Heart left ventricle (tissue), 16 donors: ENCODE results near the gene MED15. TPM values are rescaled to one million over a fixed set of nuclear protein-coding genes. Genes with fewer than 3 reads are reported as not detected.

ENCODE experiments used
- ATAC-seq, 4 donors: fragments of 200-7000 bp; cut with Tn5 transposase; one replicate each; pipeline ENCODE4 v1.9.1; 2020 to 2022; ENCODE audit warnings: moderate library complexity in 4 of 4, mild to moderate bottlenecking in 3 of 4, moderate number of reproducible peaks in 1 of 4
- DNase-seq, 5 donors: peaks; one replicate each; pipeline ENCODE4 v3.0.0-alpha.2; 2020
- H3K27ac ChIP-seq, 12 donors: fragments of 200-600 bp; sonication (generic) in 4 of 12; one replicate each; pipeline versions ENCODE4 v1.5.0 to v1.8.0; 2016 to 2022; ENCODE audit warnings: mild to moderate bottlenecking in 2 of 12
- H3K27me3 ChIP-seq, 9 donors: fragments of 200-600 bp; sonication (generic) in 2 of 9; one replicate each; pipeline versions ENCODE4 v1.5.1 to v1.8.0; 2016 to 2022; ENCODE audit warnings: mild to moderate bottlenecking in 3 of 9
- H3K36me3 ChIP-seq, 9 donors: fragments of 200-600 bp; sonication (generic) in 2 of 9; one replicate each; pipeline versions ENCODE4 v1.5.0 to v1.8.0; 2018 to 2022; ENCODE audit warnings: mild to moderate bottlenecking in 2 of 9
- H3K4me1 ChIP-seq, 12 donors: fragments of 200-600 bp; sonication (generic) in 4 of 12; one replicate each; pipeline versions ENCODE4 v1.5.0 to v1.8.0; 2016 to 2022; ENCODE audit warnings: mild to moderate bottlenecking in 3 of 12
- H3K4me3 ChIP-seq, 12 donors: fragments of 200-600 bp; sonication (generic) in 4 of 12; one replicate each; pipeline versions ENCODE4 v1.5.0 to v1.8.0; 2017 to 2022; ENCODE audit warnings: mild to moderate bottlenecking in 9 of 12, moderate library complexity in 4 of 12
- H3K9me3 ChIP-seq, 12 donors: fragments of 200-600 bp; sonication (generic) in 4 of 12; one replicate each; pipeline versions ENCODE4 v1.5.0 to v1.8.0; 2016 to 2022; ENCODE audit warnings: mild to moderate bottlenecking in 1 of 12
- POLR2A ChIP-seq, 2 donors: fragments of 450-650 bp; IDR thresholded peaks; one replicate each; pipeline ENCODE4 v1.6.1; 2017; ENCODE audit warnings: antibody characterized with exemption in 2 of 2, mild to moderate bottlenecking in 2 of 2, moderate library complexity in 2 of 2
- WGBS, 4 donors: extraction: QIAGEN DNeasy Blood & Tissue Kit in 2 of 4; methylation state at CpG; one replicate each; pipeline versions ENCODE4 v1.1.5 to v1.1.7; 2013 to 2018; 5-methylcytosine and 5-hydroxymethylcytosine counted together
- intact Hi-C, 10 donors: fragments of 100-400 bp; cut with DNase I; formaldehyde crosslinking; loops; one replicate each; pipeline versions ENCODE4 v1.11.1 to v1.14.2; 2022
- polyA plus RNA-seq, 2 donors: library from polyadenylated mRNA; stranded (reverse); fragments of 200-250 nt; gene quantifications; one replicate each; pipeline ENCODE4 v1.2.3, GENCODE V29; 2013
- total RNA-seq, 9 donors: library from RNA; depleted of rRNA in 2 of 9; stranded (reverse); fragments of >200 nt in 2 of 9; fragmentation: NEBNext Ultra II Directional in 3 of 9; extraction: Animal tissue kit (Norgen Biotek cat#: 25700) in 3 of 9; gene quantifications; one replicate each; pipeline versions ENCODE4 v1.1.0 to v1.2.4, GENCODE V29; 2016 to 2023
- TF ChIP-seq, protein P1 (sequence below), 12 donors: fragments of 200-600 bp; sonication (generic) in 4 of 12; IDR thresholded peaks; one replicate each; pipeline versions ENCODE4 v1.5.0 to v1.8.0; 2018 to 2022; ENCODE audit warnings: antibody characterized with exemption in 12 of 12, mild to moderate bottlenecking in 5 of 12
- donor health status: ischemic (EF 13 %, LVEDD 7.1; RV severe dilation, severe dysfunction).
- donor health status: healthy with polysubstance abuse.
- donor health status: DM: no; HTN: yes; CAD: no.
- donor health status: DM: no; HTN: no; CAD: no.
- donor health status: ischemic (EF 25% LVEDD 6.9; RV normal size, moderate dysfunction).
- donor health status: ischemic (EF 25% LVEDD 5.7; RV mildly dilated, moderate dysfunction).
- donor health status: healthy.
- donor health status: DM: yes; HTN: yes; CAD: no.
- donor health status: ischemic (EF 35%, LVEDD 5.7; RV mildly dilated, moderate dysfunction).
- donor health status: nonischemic (EF 11% LVEDD 7.7; RV severe dilation, severe dysfunction).
- donor health status: DM: yes; HTN: yes; CAD: no.
- donor health status: PGD.
- donor health status: ischemic (EF 29% LVEDD 5.4; RV normal size, mild dysfunction).
- donor health status: nonischemic (EF 23%, LVEDD 6.1; RV moderate dilation, normal function).

The MED15 gene
- total and polyA plus RNA-seq, 11 donors = 27.9 to 78.3 (median 43.0) TPM

DNA sequence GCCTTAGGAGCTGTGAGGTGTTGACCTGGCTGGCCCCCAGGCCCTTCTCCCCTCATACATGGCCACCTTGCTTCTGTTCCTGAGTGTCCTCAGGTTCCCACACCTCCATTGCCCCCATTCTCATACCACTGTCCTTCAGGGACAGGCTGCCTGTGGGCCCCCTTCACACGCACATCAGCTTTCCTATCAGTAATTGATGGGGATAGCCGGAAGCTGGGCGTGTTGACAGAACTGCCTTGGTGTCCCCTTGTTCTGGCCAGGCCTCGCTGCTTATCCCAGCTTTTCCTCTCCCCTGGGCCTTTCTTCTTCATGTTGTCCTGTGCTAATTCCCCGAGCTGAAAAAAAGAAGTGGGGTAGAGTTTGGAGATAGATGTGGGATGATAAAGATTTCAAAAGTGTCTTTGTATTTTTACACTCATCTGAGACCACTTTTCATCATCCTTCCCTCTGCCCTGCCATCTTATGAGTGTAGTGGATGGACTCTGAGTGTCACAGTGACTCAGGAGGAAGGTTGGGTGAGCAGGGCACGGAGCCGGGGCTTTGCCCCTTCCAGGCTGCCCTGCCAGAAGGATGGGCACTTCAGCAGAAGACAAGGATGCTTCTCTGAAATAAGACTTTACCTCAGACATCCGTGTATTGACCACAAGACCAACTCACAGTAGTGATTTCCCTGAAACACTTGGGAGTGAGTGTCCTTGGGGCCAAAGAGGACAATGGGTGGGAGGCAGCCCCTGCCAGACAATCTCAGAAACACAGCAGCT is 42.8 kb downstream of the MED15 start:
- intact Hi-C loops = loop anchor here in 5 of 10 donors (2.0 to 5.0 kb wide), 4 partner anchors 13 to 43 kb away; partner anchors contain the start of gene MED15 (in 3 of the 5)
- TF ChIP-seq, protein P1, sequence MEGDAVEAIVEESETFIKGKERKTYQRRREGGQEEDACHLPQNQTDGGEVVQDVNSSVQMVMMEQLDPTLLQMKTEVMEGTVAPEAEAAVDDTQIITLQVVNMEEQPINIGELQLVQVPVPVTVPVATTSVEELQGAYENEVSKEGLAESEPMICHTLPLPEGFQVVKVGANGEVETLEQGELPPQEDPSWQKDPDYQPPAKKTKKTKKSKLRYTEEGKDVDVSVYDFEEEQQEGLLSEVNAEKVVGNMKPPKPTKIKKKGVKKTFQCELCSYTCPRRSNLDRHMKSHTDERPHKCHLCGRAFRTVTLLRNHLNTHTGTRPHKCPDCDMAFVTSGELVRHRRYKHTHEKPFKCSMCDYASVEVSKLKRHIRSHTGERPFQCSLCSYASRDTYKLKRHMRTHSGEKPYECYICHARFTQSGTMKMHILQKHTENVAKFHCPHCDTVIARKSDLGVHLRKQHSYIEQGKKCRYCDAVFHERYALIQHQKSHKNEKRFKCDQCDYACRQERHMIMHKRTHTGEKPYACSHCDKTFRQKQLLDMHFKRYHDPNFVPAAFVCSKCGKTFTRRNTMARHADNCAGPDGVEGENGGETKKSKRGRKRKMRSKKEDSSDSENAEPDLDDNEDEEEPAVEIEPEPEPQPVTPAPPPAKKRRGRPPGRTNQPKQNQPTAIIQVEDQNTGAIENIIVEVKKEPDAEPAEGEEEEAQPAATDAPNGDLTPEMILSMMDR (IDR thresholded peaks at IDR 0.05) = no peak
- Histone ChIP-seq H3K27ac (peak overlapping the region; percentile 78 to 95 (median 88)), H3K9me3 (no peaks in the 10 kb centered on the region), H3K4me3 (peak overlapping the region in 3 of 12 donors; percentile 2 to 26 (median 7)), H3K4me1 (peaks cover 23 to 98% (median 72%) of the 10 kb centered on the region in 12 donors), H3K36me3 (peaks cover 0 to 54% (median 9%) of the 10 kb centered on the region in 9 donors), H3K27me3 (no peaks in the 10 kb centered on the region)
- DNase-seq = peak in 1 of 5 donors; percentile 37
- no peak for ATAC-seq
- 81 to 89% (median 83%) methylated on average over 8 of the region's 8 CpGs for WGBS, 4 donors

DNA sequence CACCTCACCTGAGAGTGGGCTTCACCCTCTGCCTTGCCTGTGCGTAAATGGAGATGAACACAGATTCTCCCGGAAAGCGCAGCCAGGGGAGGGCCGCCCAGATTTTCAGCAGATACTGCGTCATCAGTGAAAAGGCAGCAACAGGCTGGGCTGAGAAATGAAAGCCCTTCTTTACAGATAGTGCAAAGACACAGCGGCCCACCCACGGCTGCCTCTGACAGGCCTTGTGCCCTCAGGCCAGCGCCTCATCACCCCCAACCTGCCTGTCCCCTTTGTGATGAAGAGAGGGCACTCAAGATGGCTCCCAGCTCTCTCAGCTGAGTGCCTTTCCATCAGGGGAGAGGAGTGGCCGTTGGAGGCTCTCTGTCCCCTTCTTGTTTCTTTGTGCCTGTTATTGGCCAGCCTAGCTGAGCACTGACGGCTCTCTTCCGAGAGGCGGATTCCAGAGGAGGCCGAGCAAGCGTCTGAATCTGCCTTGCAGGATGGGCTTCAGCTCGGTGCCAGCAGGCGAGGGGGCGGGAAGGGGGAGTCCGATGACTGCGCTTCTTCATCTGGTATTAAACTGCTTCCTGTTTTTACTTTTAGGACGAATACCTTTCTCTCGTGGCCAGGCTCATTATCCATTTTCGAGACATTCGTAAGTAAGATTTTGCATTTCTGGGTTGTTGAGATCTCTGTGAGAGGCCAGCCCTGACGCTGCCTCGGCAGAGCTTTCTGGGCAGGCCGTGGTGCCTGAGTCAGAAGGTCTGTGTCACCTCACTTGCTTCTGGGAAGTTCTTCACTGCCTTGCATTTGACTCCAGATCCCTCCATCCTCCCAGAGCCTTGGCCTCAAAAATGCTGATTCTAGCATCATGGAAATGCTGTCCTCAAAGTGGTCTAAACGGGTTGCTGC is 43.7 kb downstream of the MED15 start:
- DNase-seq (peak in 2 of 5 donors; percentile 58 to 69), ATAC-seq (peak in 2 of 4 donors; percentile 18 to 45)
- no peaks in the 10 kb centered on the region for H3K27me3 ChIP-seq
- H3K4me3 ChIP-seq = peak overlapping the region in 4 of 12 donors; percentile 7 to 27 (median 19)
- no peak for TF ChIP-seq POLR2A (IDR thresholded peaks at IDR 0.05)
- TF ChIP-seq, protein P1 (IDR thresholded peaks at IDR 0.05) = no peak
- peaks cover 0 to 55% (median 16%) of the 10 kb centered on the region in 9 donors for H3K36me3 ChIP-seq
- WGBS, 4 donors = 53 to 66% (median 62%) methylated on average over 27 of the region's 27 CpGs
- intact Hi-C loops = loop anchor here in 5 of 10 donors (2.0 to 5.0 kb wide), 4 partner anchors 14 to 44 kb away; partner anchors contain the start of gene MED15 (in 3 of the 5)
- peak overlapping the region; percentile 78 to 95 (median 88) for H3K27ac ChIP-seq
- no peaks in the 10 kb centered on the region for H3K9me3 ChIP-seq
- H3K4me1 ChIP-seq = peaks cover 23 to 100% (median 69%) of the 10 kb centered on the region in 12 donors

- H3K27ac ChIP-seq = peak overlapping the region; percentile 78 to 95 (median 88)
- H3K27me3 ChIP-seq = no peaks in the 10 kb centered on the region
- WGBS, 4 donors = 36 to 52% (median 48%) methylated on average over 5 to 8 of the region's 8 CpGs
- H3K4me3 ChIP-seq = peak overlapping the region in 2 of 12 donors; percentile 5 to 27
- H3K4me1 ChIP-seq = peaks cover 26 to 100% (median 70%) of the 10 kb centered on the region in 12 donors
- ATAC-seq = peak; percentile 32 to 53 (median 47)
- H3K36me3 ChIP-seq = peaks cover 0 to 62% (median 23%) of the 10 kb centered on the region in 9 donors
- peak in 4 of 5 donors; percentile 40 to 74 (median 62) for DNase-seq
- no peaks in the 10 kb centered on the region for H3K9me3 ChIP-seq
- TF ChIP-seq, protein P1 (IDR thresholded peaks at IDR 0.05) = peak in 11 of 12 donors; percentile 22 to 54 (median 42)
- no peak for TF ChIP-seq POLR2A (IDR thresholded peaks at IDR 0.05)
- intact Hi-C loops = loop anchor here in 5 of 10 donors (2.0 to 5.0 kb wide), 5 partner anchors 15 to 45 kb away; partner anchors contain the start of gene MED15 (in 3 of the 5)
Measured at GRCh38 chr22:20551805-20552442, 44.5 kb downstream of the MED15 start.
